GM21390 (cell line): ENCODE results near the gene COQ8B.
"Not testable (repeated sequence)": the region's sequence is repeated elsewhere in the genome, so short reads cannot be mapped to it uniquely, and the experiment has no call there.

Experiments
- ATAC-seq: cut with Tn5 transposase; IDR thresholded peaks from one replicate; pipeline ENCODE4 v1.9.1; 2021; ENCODE audit not compliant: unreplicated experiment

Gene COQ8B

GRCh38 chr19:40716482-40717324, at the start of gene COQ8B, which contains the start of gene ITPKC:
COQ8B (minus strand) TSS chr19:40716886; CDS start chr19:40714632, 2,254 bp downstream.
ITPKC (plus strand) TSS chr19:40717112; CDS start chr19:40717136, 24 bp downstream.
- peak; percentile 66 for ATAC-seq

- not testable (repeated sequence) for ATAC-seq
These were observed 49.7 kb upstream of the COQ8B start for GRCh38 chr19:40766385-40766784.

GRCh38 chr19:40763963-40764362, 47.3 kb upstream of the COQ8B start:
- no peak for ATAC-seq

GRCh38 chr19:40763526-40763925, 46.8 kb upstream of the COQ8B start:
- ATAC-seq = no peak

- ATAC-seq = no peak
These were observed 46.2 kb upstream of the COQ8B start for GRCh38 chr19:40762754-40763470.

- no peak for ATAC-seq
These were observed 42.7 kb upstream of the COQ8B start for GRCh38 chr19:40759352-40759751.

GRCh38 chr19:40758491-40758890, 41.8 kb upstream of the COQ8B start:
- no peak for ATAC-seq

- no peak for ATAC-seq
These were observed 39.9 kb upstream of the COQ8B start for GRCh38 chr19:40756502-40757110.

GRCh38 chr19:40755791-40756190, 39.1 kb upstream of the COQ8B start:
- no peak for ATAC-seq

GRCh38 chr19:40755248-40755624, 38.5 kb upstream of the COQ8B start:
- ATAC-seq = no peak

- ATAC-seq = no peak
These were observed 38.0 kb upstream of the COQ8B start for GRCh38 chr19:40754611-40755247.

- ATAC-seq = no peak
These were observed 35.6 kb upstream of the COQ8B start for GRCh38 chr19:40752257-40752781.

GRCh38 chr19:40750874-40751537, 34.3 kb upstream of the COQ8B start, which contains the start of gene SNRPA:
SNRPA (plus strand) TSS chr19:40751203; CDS start chr19:40751409, 206 bp downstream.
- peak; percentile 56 for ATAC-seq

- ATAC-seq = peak; percentile 82
These were observed 33.6 kb upstream of the COQ8B start, which contains the start of gene ACTMAP for GRCh38 chr19:40750058-40750873. ACTMAP (minus strand) TSS chr19:40750477; CDS start chr19:40749803, 674 bp downstream.

- no peak for ATAC-seq
These were observed 30.9 kb upstream of the COQ8B start for GRCh38 chr19:40747536-40747935.

- ATAC-seq = no peak
These were observed 28.7 kb upstream of the COQ8B start for GRCh38 chr19:40745402-40745780.

GRCh38 chr19:40744554-40745401, 28.1 kb upstream of the COQ8B start:
- ATAC-seq = no peak

- ATAC-seq = no peak
These were observed 27.2 kb upstream of the COQ8B start for GRCh38 chr19:40743926-40744325.
